ENCODE results near the gene SRD5A3.
A peak's percentile ranks its signal among the peaks of the same experiment; 100 is the strongest.

The SRD5A3 gene

DNA sequence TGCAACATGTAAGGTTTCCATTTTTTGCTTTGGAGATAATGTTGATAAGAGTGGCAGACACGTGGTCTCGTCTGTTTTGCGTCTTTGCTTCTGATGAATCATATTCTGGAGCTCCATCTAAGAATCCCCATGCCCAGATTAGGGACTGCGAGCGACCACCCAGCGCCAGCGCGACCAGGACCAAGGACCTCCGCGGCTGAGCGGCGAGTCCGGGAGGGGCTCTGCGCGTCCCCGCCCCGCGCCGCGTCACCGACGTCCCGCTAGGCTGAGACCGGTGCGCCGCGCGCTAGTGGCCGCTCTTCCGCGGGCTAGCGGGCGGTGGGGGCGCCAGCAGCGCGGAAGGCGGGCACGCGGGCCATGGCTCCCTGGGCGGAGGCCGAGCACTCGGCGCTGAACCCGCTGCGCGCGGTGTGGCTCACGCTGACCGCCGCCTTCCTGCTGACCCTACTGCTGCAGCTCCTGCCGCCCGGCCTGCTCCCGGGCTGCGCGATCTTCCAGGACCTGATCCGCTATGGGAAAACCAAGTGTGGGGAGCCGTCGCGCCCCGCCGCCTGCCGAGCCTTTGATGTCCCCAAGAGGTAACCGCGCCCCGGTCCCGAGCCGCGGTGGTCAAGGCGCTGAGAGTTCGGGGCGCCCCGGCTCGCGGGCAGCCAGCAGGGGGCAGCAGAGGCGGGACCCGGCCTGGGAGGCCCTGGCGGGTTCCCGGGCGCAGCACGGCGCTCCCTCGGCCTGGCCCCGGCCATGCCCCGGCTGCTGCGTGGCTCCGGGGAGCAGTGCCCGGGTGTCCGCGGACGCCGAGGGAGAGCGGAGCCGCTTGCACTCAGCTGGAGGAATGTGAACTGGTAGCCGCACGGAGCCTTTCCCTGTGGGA is at the start of gene SRD5A3:
Gene SRD5A3, plus strand, starts transcription at position 263 of the 871 bp plus-strand sequence. Its CDS starts 95 bp downstream, at position 358.
- peak; percentile 66 for DNase-seq

DNA sequence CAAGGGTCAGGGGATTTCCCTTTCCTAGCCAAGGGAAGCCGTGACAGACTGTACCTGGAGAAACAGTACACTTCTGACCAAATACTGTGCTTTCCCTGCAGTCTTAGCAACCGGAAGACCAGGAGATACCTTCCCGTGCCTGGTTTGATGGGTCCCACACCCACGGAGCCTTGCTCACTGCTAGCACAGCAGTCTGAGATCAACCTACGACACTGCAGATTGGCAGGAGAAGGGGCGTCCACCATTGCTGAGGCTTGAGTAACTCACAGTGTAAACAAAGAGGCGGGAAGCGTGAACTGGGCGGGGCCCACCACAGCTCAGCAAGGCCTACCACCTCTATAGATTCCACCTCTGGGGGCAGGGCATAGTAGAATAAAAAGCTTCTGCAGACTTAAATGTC is 48.7 kb upstream of the SRD5A3 start:
- DNase-seq, result no peak

DNA sequence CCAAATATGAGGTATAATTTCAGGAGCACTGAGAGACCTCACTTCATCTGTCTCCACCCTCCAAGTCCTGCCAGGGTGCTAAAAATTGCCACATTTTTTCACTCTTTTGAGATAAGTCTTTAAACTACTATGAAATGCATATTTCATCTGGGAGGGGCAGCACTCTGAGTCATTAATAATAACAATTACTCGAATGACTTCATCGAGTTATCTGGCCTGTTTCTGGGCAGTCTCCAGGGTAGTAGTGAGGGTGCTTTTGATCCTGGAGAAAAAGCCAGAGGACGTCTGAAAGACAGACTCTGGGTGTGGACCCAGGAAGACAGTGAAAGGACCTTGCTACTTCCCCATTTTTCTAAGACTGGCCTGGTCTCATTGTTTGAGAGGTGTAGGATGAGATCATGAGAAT is 42.3 kb upstream of the SRD5A3 start:
- DNase-seq, result peak; percentile 50

DNA sequence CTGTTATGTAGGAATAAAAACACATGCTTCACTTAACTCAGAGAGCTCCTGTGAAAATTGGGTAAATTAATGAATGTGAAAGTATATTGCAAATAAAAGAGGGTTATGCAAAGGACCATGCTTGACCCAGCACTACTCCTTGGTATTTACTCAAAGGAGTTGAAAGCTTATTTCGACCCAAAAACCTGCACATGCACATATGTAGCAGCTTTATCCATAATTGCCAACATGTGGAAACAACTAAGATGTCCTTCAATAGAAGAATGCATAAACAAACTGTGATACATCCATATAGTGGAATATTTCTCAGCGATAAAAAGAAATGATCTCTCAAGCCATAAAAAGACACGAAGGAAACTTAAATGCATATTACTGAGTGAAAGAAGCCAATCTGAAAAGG is 41.7 kb upstream of the SRD5A3 start:
- no peak for DNase-seq

DNA sequence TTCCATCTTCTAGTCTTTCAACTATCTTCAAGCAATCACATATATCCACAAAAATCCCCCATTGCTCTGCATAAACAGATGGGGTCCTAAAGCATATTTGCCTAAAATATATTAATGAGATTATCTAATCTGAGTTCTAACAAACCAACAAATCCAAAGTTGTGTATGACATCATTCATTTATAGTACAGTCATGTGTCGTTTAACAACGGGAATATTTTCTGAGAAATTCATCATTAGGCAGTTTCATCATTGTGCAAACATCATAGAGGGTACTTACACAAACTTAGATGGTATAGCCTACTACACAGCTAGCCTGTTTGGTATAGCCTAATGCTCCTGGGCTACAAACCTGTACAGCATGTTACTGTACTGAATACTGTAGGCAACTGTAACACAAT is 38.0 kb upstream of the SRD5A3 start:
- no peak for DNase-seq

DNA sequence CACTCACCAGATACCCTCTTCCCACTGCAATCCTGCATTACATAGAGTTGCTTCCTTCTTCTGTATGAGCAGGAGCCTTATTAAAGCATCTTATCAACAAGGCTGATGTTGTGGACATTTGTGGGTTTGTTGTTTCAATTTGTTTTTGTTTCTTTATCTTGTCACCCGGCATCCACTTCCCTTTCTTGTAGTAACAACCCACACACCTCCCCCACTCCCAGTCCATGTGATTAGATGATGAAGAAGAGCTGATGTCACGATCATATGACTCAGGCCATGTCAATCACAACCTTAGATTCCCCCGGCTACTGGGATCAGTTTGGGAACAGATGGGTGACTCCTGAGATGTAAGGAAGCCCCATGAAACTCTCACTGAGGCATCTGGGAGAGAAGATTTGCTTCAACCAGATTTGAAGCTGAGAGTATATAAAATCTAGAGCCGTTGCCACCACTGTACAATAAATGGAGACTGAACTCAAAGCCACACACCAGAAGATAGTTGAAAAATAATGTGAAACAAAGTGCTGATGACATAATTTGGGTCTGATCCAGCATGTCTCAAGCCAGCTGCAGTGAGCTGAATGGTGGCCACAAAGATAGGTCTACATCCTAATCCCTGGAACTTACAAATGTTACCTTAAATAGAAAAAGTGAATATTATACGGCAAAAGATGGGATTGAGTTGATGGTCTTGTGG is 34.1 kb upstream of the SRD5A3 start:
- no peak for DNase-seq

- peak; percentile 46 for DNase-seq
Measured at GRCh38 chr4:55312489-55313101, 33.4 kb upstream of the SRD5A3 start.

DNA sequence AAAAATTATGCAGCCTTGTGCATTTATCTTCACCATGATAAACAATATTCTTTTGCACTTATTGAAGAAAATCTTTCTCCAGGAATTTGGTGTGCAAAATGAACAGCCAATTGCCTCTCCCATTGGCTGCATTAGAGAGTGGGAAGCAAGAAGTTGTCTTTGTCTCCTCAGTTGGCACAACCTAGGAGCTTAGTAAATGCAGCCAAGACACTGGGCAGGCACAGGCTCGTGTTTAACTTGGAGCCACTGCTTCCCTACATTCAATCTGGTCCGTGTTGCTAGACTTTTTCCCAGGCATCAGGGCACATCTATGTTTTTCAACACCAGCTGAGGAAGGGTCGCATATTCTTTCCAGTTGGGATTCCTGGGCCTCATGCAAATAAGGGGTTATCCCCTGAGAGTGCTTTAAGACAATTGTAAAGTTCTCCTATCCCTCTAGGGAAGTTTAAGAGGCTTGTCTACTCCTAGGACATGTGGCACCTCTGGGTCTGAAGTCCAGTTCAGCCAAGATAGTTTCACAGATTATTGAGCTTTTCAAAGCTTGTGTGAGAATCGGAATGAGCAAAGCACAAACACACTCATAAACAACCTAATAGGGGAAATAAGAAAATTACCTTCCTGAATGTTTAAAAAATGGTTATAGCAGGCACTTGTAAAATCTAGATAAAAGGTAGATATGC is 31.8 kb upstream of the SRD5A3 start:
- DNase-seq, result no peak

GRCh38 chr4:55318175-55319129 is 27.6 kb upstream of the SRD5A3 start:
- peak; percentile 43 for DNase-seq

DNA sequence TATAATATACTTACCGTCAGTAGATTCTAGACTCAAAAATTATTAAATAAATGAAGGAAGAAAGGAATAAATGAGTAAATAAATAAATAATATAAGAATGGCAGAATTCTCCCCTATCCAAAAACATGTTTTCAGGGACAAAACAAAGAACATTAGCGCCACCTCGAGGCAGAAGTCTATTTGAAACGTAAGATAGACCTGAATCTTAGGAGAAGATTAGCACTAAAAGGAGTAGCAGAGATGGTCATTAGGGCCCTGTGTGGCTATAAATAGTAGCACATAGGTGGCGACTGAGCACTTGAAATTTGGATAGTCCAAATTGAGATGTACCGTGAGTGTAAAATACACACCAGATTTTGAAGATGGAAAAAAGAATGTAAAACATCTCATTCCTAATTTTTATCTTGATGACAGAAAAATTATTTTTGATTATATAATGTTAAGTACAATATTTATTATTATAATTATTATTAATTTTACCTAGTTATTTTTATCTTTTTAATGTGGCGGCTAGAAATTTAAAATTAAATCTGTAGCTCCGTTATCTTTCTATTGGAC is 24.3 kb upstream of the SRD5A3 start:
- DNase-seq, result peak; percentile 78

DNA sequence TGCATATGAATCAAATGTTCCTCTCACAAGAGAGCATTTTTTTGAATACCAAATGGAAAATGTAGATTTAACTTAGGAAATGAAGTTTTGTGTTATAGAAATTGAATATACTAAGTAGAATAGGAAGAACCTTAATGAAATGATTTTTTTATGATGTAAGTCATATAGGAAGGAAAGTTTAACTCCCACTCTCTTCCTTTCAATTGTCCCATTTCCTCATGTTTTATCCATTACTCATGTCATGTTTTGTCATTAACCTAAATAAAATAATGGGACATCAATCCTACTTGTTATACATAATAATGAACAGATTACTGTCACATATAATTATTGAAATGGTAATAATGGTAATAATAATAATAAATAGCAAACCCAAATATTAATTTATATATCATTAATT is 22.7 kb upstream of the SRD5A3 start:
- no peak for DNase-seq

- no peak for DNase-seq
Measured at GRCh38 chr4:55326629-55327028, 19.4 kb upstream of the SRD5A3 start.

DNA sequence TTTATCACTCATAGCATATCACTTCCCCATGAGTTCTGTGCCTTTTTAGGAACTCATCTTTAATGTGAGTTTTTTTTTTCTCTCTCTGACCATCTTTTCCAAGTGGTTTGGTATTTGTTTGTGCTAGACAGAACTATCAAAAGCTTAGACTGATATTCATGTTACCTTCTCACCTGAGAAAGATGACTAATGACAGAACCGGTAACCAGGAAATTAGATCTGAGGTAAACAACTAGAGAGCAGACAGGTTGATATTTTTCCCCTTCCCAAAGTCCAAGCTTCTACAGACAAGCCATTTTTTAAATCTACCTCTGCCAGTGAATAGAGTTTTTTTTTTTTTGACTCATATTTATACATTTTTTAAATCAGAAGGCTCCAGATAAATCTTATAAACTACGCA is 17.0 kb upstream of the SRD5A3 start:
- DNase-seq, result no peak

GRCh38 chr4:55330241-55330640 is 15.8 kb upstream of the SRD5A3 start:
- no peak for DNase-seq

DNA sequence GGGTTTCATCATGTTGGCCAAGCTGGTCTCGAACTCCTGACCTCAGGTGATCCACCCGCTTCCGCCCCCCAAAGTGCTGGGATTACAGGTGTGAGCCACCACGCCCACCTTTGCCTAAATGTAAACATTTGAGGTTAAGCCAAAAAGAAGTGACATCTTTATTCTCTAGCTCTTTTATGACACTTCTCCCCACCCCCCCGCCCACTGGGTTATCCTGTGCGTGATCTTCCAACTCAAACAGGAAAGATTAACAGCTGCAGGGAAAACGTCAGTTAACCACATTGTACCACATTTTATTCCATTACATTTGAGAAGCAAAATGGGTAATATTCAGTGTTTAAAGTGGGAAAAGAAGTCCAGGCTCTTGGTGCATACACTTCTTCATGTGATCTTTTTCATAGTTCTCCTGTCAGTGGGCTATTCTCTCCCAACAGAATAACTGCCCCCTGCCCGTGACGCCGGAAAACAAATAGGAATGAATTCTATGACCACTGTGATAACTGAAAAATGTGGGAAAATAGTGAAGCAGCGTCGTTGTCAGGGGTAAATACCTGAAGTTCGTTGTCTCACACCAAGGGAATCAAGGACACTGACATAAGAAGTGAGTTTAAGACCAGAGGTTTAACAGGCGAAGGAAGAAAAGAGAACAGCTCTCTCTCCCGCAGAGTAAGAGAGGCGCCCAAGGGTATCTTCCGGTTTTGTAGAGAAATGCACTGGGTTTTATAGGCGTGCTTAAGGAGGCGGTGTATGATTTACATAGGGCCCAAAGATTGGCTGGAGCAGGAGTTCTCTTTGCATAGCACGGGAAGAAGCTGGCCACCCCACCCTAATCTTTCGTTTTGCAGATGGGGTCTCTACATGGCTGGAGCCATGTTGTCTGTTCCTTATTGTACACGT is 9.7 kb upstream of the SRD5A3 start:
- no peak for DNase-seq

DNA sequence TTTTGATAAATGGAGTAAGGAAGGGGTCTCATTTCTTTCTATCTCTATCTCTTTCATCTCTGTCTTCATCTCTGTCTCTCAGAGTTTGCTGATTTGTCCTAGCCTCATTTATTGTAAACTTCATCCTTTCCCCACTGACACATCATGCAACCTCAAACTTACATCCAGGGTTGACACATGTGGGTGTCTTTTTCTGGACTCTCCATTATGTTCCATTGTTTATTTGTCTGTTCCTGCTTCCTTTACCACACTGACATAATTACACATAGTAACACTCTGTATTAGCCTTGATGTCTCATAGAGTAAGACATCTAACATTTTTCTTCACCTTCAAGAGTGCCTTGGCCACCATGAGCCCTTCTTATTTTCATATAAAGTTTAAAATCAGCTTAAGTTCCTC is 8.1 kb upstream of the SRD5A3 start:
- DNase-seq, result no peak

GRCh38 chr4:55338486-55338885 is 7.6 kb upstream of the SRD5A3 start:
- no peak for DNase-seq

DNA sequence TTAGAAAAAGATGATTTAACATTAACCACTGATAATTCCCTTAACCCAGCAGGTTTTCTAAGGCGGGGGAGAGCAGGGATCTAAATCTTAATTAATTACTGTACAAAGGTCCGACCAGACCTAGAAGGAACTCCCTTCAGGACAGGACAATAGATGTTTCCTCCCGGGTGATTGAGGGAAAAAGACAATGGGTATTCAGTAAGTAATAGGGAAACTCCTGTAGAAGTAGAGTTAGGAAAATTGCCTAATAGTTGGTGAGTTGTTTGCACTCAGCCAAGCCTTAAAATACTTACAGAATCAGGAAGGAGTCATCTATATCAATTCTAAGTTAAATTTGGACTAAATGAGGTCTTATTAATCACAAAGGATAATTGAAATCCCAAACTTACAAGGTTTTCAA is 5.8 kb upstream of the SRD5A3 start:
- DNase-seq, result no peak

DNA sequence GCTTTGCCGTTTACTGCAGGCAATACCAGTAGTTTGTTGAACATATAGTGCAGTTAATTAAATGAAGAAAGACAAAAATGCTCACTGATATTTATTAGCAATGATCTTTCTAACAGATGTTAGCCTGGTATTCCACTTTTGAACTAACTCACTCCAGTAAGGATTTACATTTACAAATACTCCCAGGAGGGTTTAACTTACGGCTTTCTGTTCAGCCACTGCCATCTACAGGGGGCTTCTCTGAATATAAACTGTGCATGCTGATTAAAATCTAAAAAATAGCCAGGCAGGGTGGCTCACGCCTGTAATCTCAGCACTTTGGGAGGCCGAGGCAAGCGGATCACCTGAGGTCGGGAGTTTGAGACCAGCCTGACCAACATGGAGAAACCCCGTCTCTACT is 2.2 kb upstream of the SRD5A3 start:
- DNase-seq, result no peak

- no peak for DNase-seq
Measured at GRCh38 chr4:55345054-55345453, 988 bp upstream of the SRD5A3 start.

GRCh38 chr4:55346851-55347255 is 811 bp downstream of the SRD5A3 start:
- DNase-seq, result no peak
